Measurements from ENCODE around the gene RPL36. TPM values are rescaled to one million over a fixed set of nuclear protein-coding genes. Genes with fewer than 3 reads are reported as not detected.

Gene RPL36
- total and polyA plus RNA-seq, 2 donors (not counting 3 experiments of a cell fraction or from before 2014, with no cell fraction given), result 1,033 to 1,084 TPM

- ChIA-PET POLR2A (no interaction called here), CTCF (interaction anchor here (1.3 to 1.6 kb wide), 2 partner anchors 22 to 23 kb away, joined by 3 to 8 read pairs; partner anchors contain the start of gene RPL36)
- no peak for FAIRE-seq
- Histone ChIP-seq H2AFZ (ENCODE audit: low read depth, low read length) (no peak overlapping the region), H3K4me1 (ENCODE audit: control insufficient read depth, extremely low read depth, insufficient read depth, low read length) (peaks cover 3% of the 10 kb centered on the region), H3K9me1 (replicated peaks; ENCODE audit: control insufficient read depth, extremely low read depth, insufficient read depth, low read length) (no peaks in the 10 kb centered on the region), H3K4me2 (ENCODE audit: insufficient read depth, low read length) (no peak overlapping the region), H3K9me3 (replicated peaks; ENCODE audit: control insufficient read depth, insufficient read depth, low read length) (no peaks in the 10 kb centered on the region), H4K20me1 (replicated peaks; ENCODE audit: control insufficient read depth, extremely low read depth, insufficient read depth, low read length) (no peaks in the 10 kb centered on the region), H3K9ac (replicated peaks; ENCODE audit: extremely low read depth, insufficient read depth, low read length) (no peak overlapping the region), H3K27me3 (ENCODE audit: control insufficient read depth in 2 of 2, insufficient read depth in 2 of 2, low read length in 2 of 2) (no peaks in the 10 kb centered on the region), H3K4me3 (replicated peaks in 1 of 3; ENCODE audit: insufficient read depth in 1 of 3, low read depth in 1 of 3, low read length in 3 of 3) (no peak overlapping the region), H3K36me3 (ENCODE audit: control insufficient read depth in 2 of 2, extremely low read depth in 1 of 2, insufficient read depth in 2 of 2, low read length in 2 of 2) (peaks cover 3 to 26% of the 10 kb centered on the region in 2 experiments), H3K79me2 (ENCODE audit: control insufficient read depth, insufficient read depth, low read length) (peaks cover 33% of the 10 kb centered on the region), H3K27ac (ENCODE audit: insufficient read depth, low read depth, low read length) (no peak overlapping the region)
- intact Hi-C loops (cut with micrococcal nuclease), result no loop called here
- BruUV-seq (replicated peaks), result no TSS peak
- DNase-seq (ENCODE audit: low read depth, low spot score), result no peak
- no peak for TF ChIP-seq POLR2AphosphoS5 (IDR thresholded peaks at IDR 0.05; ENCODE audit: insufficient read depth, low read depth, low read length)
- TF ChIP-seq FOS (IDR thresholded peaks at IDR 0.05; ENCODE audit: borderline replicate concordance, insufficient read depth, low read length), result no peak
- TF ChIP-seq GATA2 (IDR thresholded peaks at IDR 0.05; ENCODE audit: insufficient read depth, insufficient read length, low read depth, low read length), result no peak
- dilution Hi-C loops (cut with MboI; ENCODE audit: extremely low pct_ligation_motif_present, low sequenced_read_pairs), result no loop called here
Measured at GRCh38 chr19:5713228-5713627, 23.1 kb downstream of the RPL36 start.

GRCh38 chr19:5714816-5715215, 24.7 kb downstream of the RPL36 start:
- dilution Hi-C loops (cut with MboI; ENCODE audit: extremely low pct_ligation_motif_present, low sequenced_read_pairs), result no loop called here
- no peaks in the 10 kb centered on the region for H3K9me3 ChIP-seq (replicated peaks; ENCODE audit: control insufficient read depth, insufficient read depth, low read length)
- H3K79me2 ChIP-seq (ENCODE audit: control insufficient read depth, insufficient read depth, low read length), result peaks cover 48% of the 10 kb centered on the region
- DNase-seq (ENCODE audit: low read depth, low spot score) (no peak), FAIRE-seq (no peak)
- TF ChIP-seq CTCF (IDR thresholded peaks at IDR 0.05; ENCODE audit: extremely low read depth in 1 of 2, insufficient read depth in 1 of 2, low read depth in 1 of 2, low read length in 2 of 2), result no peak
- no peak for TF ChIP-seq JUN (IDR thresholded peaks at IDR 0.05; ENCODE audit: borderline replicate concordance, insufficient read depth, insufficient read length, low read depth)
- no peak for TF ChIP-seq MYC (IDR thresholded peaks at IDR 0.05; ENCODE audit: low read depth, low read length)
- TF ChIP-seq EZH2 (IDR thresholded peaks at IDR 0.05; ENCODE audit: borderline replicate concordance, low read depth, low read length, severe bottlenecking), result no peak
- TF ChIP-seq FOS (IDR thresholded peaks at IDR 0.05; ENCODE audit: borderline replicate concordance, insufficient read depth, low read length), result no peak
- no peak for TF ChIP-seq GATA2 (IDR thresholded peaks at IDR 0.05; ENCODE audit: insufficient read depth, insufficient read length, low read depth, low read length)
- no peak for TF ChIP-seq POLR2AphosphoS5 (IDR thresholded peaks at IDR 0.05; ENCODE audit: insufficient read depth, low read depth, low read length)
- TF ChIP-seq POLR2A (IDR thresholded peaks at IDR 0.05; ENCODE audit: low read depth, low read length), result no peak
- no peak for TF ChIP-seq MAX (IDR thresholded peaks at IDR 0.05; ENCODE audit: insufficient read depth, insufficient read length)
- no peak overlapping the region for H3K4me2 ChIP-seq (ENCODE audit: insufficient read depth, low read length)
- no peaks in the 10 kb centered on the region for H3K9me1 ChIP-seq (replicated peaks; ENCODE audit: control insufficient read depth, extremely low read depth, insufficient read depth, low read length)
- no peak overlapping the region for H2AFZ ChIP-seq (ENCODE audit: low read depth, low read length)
- H3K9ac ChIP-seq (replicated peaks; ENCODE audit: extremely low read depth, insufficient read depth, low read length), result no peak overlapping the region
- peaks cover 3 to 26% of the 10 kb centered on the region in 2 experiments for H3K36me3 ChIP-seq (ENCODE audit: control insufficient read depth in 2 of 2, extremely low read depth in 1 of 2, insufficient read depth in 2 of 2, low read length in 2 of 2)
- H3K27me3 ChIP-seq (ENCODE audit: control insufficient read depth in 2 of 2, insufficient read depth in 2 of 2, low read length in 2 of 2), result no peaks in the 10 kb centered on the region
- intact Hi-C loops (cut with micrococcal nuclease), result no loop called here
- H4K20me1 ChIP-seq (replicated peaks; ENCODE audit: control insufficient read depth, extremely low read depth, insufficient read depth, low read length), result no peaks in the 10 kb centered on the region
- POLR2A ChIA-PET, result no interaction called here
- H3K4me1 ChIP-seq (ENCODE audit: control insufficient read depth, extremely low read depth, insufficient read depth, low read length), result peaks cover 12% of the 10 kb centered on the region
- no peak overlapping the region for H3K27ac ChIP-seq (ENCODE audit: insufficient read depth, low read depth, low read length)
- CTCF ChIA-PET, result interaction anchor here (1.6 kb wide), 1 partner anchor 25 kb away, joined by 8 read pairs; the partner anchor contains the start of gene RPL36
- no peak overlapping the region for H3K4me3 ChIP-seq (replicated peaks in 1 of 3; ENCODE audit: insufficient read depth in 1 of 3, low read depth in 1 of 3, low read length in 3 of 3)
- BruUV-seq (replicated peaks), result no TSS peak
